Stimulated activated naive CD8-positive, alpha-beta T cell treated with anti-CD3 and anti-CD28 coated beads, Interleukin-15, Interleukin-2, amounts not matched to agents 100 ng/mL and 50 ng/mL, for 24 hours (primary cell): ENCODE data around the gene IFT22.
A peak's percentile ranks its signal among the peaks of the same experiment; 100 is the strongest.

Experiments used
- H3K27ac Mint-ChIP-seq: one replicate; pipeline ENCODE4 v1.8.0; 2021; ENCODE audit warnings: mild to moderate bottlenecking, mixed read lengths
- H3K27me3 Mint-ChIP-seq: one replicate; pipeline ENCODE4 v1.8.0; 2021; ENCODE audit warnings: mixed read lengths
- H3K36me3 Mint-ChIP-seq: one replicate; pipeline ENCODE4 v1.8.0; 2021; ENCODE audit warnings: low read depth, mixed read lengths
- H3K4me1 Mint-ChIP-seq: one replicate; pipeline ENCODE4 v1.8.0; 2021; ENCODE audit warnings: low read depth, mixed read lengths
- H3K4me3 Mint-ChIP-seq: one replicate; pipeline ENCODE4 v1.8.0; 2021; ENCODE audit warnings: mild to moderate bottlenecking, mixed read lengths
- H3K9me3 Mint-ChIP-seq: one replicate; pipeline ENCODE4 v1.8.0; 2021; ENCODE audit warnings: mixed read lengths

IFT22 gene

GRCh38 chr7:101340379-101340778, 18.8 kb upstream of the IFT22 start:
- no peaks in the 10 kb centered on the region for H3K4me1 Mint-ChIP-seq
- no peaks in the 10 kb centered on the region for H3K36me3 Mint-ChIP-seq
- H3K9me3 Mint-ChIP-seq, result no peaks in the 10 kb centered on the region
- no peak overlapping the region for H3K4me3 Mint-ChIP-seq
- H3K27ac Mint-ChIP-seq, result no peak overlapping the region
- H3K27me3 Mint-ChIP-seq, result no peaks in the 10 kb centered on the region

GRCh38 chr7:101333912-101334311, 12.3 kb upstream of the IFT22 start:
- Mint-ChIP-seq H3K9me3 (no peaks in the 10 kb centered on the region), H3K36me3 (no peaks in the 10 kb centered on the region), H3K27me3 (peaks cover 4% of the 10 kb centered on the region), H3K4me3 (no peak overlapping the region), H3K27ac (no peak overlapping the region), H3K4me1 (no peaks in the 10 kb centered on the region)

- H3K4me1 Mint-ChIP-seq, result no peaks in the 10 kb centered on the region
- peaks cover 4% of the 10 kb centered on the region for H3K27me3 Mint-ChIP-seq
- H3K27ac Mint-ChIP-seq, result no peak overlapping the region
- no peaks in the 10 kb centered on the region for H3K36me3 Mint-ChIP-seq
- H3K4me3 Mint-ChIP-seq, result no peak overlapping the region
- H3K9me3 Mint-ChIP-seq, result no peaks in the 10 kb centered on the region
Measured at GRCh38 chr7:101332026-101332425, 10.4 kb upstream of the IFT22 start.

GRCh38 chr7:101330011-101330484, 8.4 kb upstream of the IFT22 start:
- Mint-ChIP-seq H3K4me1 (no peaks in the 10 kb centered on the region), H3K9me3 (no peaks in the 10 kb centered on the region)

GRCh38 chr7:101328159-101328558, 6.5 kb upstream of the IFT22 start:
- H3K4me3 Mint-ChIP-seq, result no peak overlapping the region
- no peaks in the 10 kb centered on the region for H3K36me3 Mint-ChIP-seq
- no peak overlapping the region for H3K27ac Mint-ChIP-seq
- H3K4me1 Mint-ChIP-seq, result no peaks in the 10 kb centered on the region
- no peaks in the 10 kb centered on the region for H3K9me3 Mint-ChIP-seq
- peaks cover 4% of the 10 kb centered on the region for H3K27me3 Mint-ChIP-seq

More at GRCh38 chr7:101330011-101330484, 8.4 kb upstream of the IFT22 start:
- H3K36me3 Mint-ChIP-seq, result no peaks in the 10 kb centered on the region
- H3K4me3 Mint-ChIP-seq, result no peak overlapping the region
- no peak overlapping the region for H3K27ac Mint-ChIP-seq
- peaks cover 4% of the 10 kb centered on the region for H3K27me3 Mint-ChIP-seq

- Mint-ChIP-seq H3K4me3 (no peak overlapping the region), H3K27me3 (no peaks in the 10 kb centered on the region), H3K36me3 (peaks cover 11% of the 10 kb centered on the region), H3K27ac (no peak overlapping the region), H3K9me3 (no peaks in the 10 kb centered on the region), H3K4me1 (peaks cover 9% of the 10 kb centered on the region)
Measured at GRCh38 chr7:101319401-101319800, 2.2 kb downstream of the IFT22 start.

- Mint-ChIP-seq H3K4me1 (no peaks in the 10 kb centered on the region), H3K36me3 (peaks cover 29% of the 10 kb centered on the region), H3K4me3 (no peak overlapping the region), H3K9me3 (peaks cover 3% of the 10 kb centered on the region), H3K27me3 (peaks cover 3% of the 10 kb centered on the region), H3K27ac (no peak overlapping the region)
Measured at GRCh38 chr7:101315336-101315735, 6.3 kb downstream of the IFT22 start.

- Mint-ChIP-seq H3K36me3 (peaks cover 34% of the 10 kb centered on the region), H3K27me3 (peaks cover 39% of the 10 kb centered on the region), H3K4me3 (peak overlapping the region; percentile 91), H3K27ac (peak overlapping the region; percentile 98), H3K9me3 (peaks cover 11% of the 10 kb centered on the region), H3K4me1 (peaks cover 11% of the 10 kb centered on the region)
Measured at GRCh38 chr7:101308245-101309085, 13.1 kb downstream of the IFT22 start.

- Mint-ChIP-seq H3K36me3 (peaks cover 24% of the 10 kb centered on the region), H3K9me3 (peaks cover 11% of the 10 kb centered on the region), H3K27me3 (peaks cover 48% of the 10 kb centered on the region), H3K4me3 (no peak overlapping the region), H3K4me1 (peaks cover 11% of the 10 kb centered on the region), H3K27ac (no peak overlapping the region)
Measured at GRCh38 chr7:101306307-101306706, 15.3 kb downstream of the IFT22 start.

GRCh38 chr7:101303102-101303701, 18.4 kb downstream of the IFT22 start:
- no peak overlapping the region for H3K27ac Mint-ChIP-seq
- H3K4me3 Mint-ChIP-seq, result no peak overlapping the region
- H3K36me3 Mint-ChIP-seq, result peaks cover 12% of the 10 kb centered on the region
- peaks cover 14% of the 10 kb centered on the region for H3K9me3 Mint-ChIP-seq
- H3K4me1 Mint-ChIP-seq, result peaks cover 4% of the 10 kb centered on the region
- H3K27me3 Mint-ChIP-seq, result peaks cover 56% of the 10 kb centered on the region

- peaks cover 56% of the 10 kb centered on the region for H3K27me3 Mint-ChIP-seq
Measured at GRCh38 chr7:101302641-101303101, 18.9 kb downstream of the IFT22 start.

GRCh38 chr7:101300465-101301376, 20.9 kb downstream of the IFT22 start:
- Mint-ChIP-seq H3K4me1 (no peaks in the 10 kb centered on the region), H3K27me3 (peaks cover 56% of the 10 kb centered on the region), H3K9me3 (peaks cover 14% of the 10 kb centered on the region), H3K36me3 (peaks cover 10% of the 10 kb centered on the region), H3K4me3 (no peak overlapping the region), H3K27ac (peak overlapping the region; percentile 4)

More at GRCh38 chr7:101302641-101303101, 18.9 kb downstream of the IFT22 start:
- no peaks in the 10 kb centered on the region for H3K4me1 Mint-ChIP-seq
- no peak overlapping the region for H3K27ac Mint-ChIP-seq
- peaks cover 14% of the 10 kb centered on the region for H3K9me3 Mint-ChIP-seq
- no peak overlapping the region for H3K4me3 Mint-ChIP-seq
- H3K36me3 Mint-ChIP-seq, result peaks cover 10% of the 10 kb centered on the region

GRCh38 chr7:101299511-101300464, 21.8 kb downstream of the IFT22 start:
- H3K4me1 Mint-ChIP-seq, result no peaks in the 10 kb centered on the region
- H3K4me3 Mint-ChIP-seq, result no peak overlapping the region
- peaks cover 58% of the 10 kb centered on the region for H3K27me3 Mint-ChIP-seq
- H3K27ac Mint-ChIP-seq, result no peak overlapping the region
- peaks cover 10% of the 10 kb centered on the region for H3K36me3 Mint-ChIP-seq
- peaks cover 14% of the 10 kb centered on the region for H3K9me3 Mint-ChIP-seq

- Mint-ChIP-seq H3K27ac (no peak overlapping the region), H3K4me1 (peaks cover 2% of the 10 kb centered on the region), H3K36me3 (no peaks in the 10 kb centered on the region), H3K4me3 (no peak overlapping the region), H3K27me3 (peaks cover 51% of the 10 kb centered on the region), H3K9me3 (no peaks in the 10 kb centered on the region)
Measured at GRCh38 chr7:101294832-101295121, 26.8 kb downstream of the IFT22 start.
